Measurements from ENCODE around the gene MED14. TPM values are rescaled to one million over a fixed set of nuclear protein-coding genes. Genes with fewer than 3 reads are reported as not detected.

MED14 gene
- total and polyA plus RNA-seq, 10 of the 15 experiments (the other 5 are each of a cell fraction or from before 2014, with no cell fraction given), result 8.8 to 99.4 (median 29.4) TPM

- FAIRE-seq, result no peak
- peaks cover 4% of the 10 kb centered on the region in 2 experiments; a peak in 2 of 4 replicates for H3K36me3 ChIP-seq (ENCODE audit: control insufficient read depth in 2 of 2, insufficient read depth in 2 of 2, low read length in 1 of 2)
- H3K9ac ChIP-seq (ENCODE audit: control insufficient read depth, insufficient read depth, low read length), result no peak overlapping the region
- SMC1A ChIA-PET (ENCODE audit: uncharacterized antibody, unreplicated experiment), result interaction anchor here (1.1 kb wide), 1 partner anchor 15 kb away, joined by 4 read pairs; no protein-coding TSS in a partner anchor
- BruUV-seq (replicated peaks), result no TSS peak
- H4K20me1 ChIP-seq (ENCODE audit: control insufficient read depth, insufficient read depth), result no peaks in the 10 kb centered on the region
- H2AFZ ChIP-seq (ENCODE audit: control insufficient read depth, low read depth, low read length), result no peak overlapping the region
- no peaks in the 10 kb centered on the region for H3K27me3 ChIP-seq (replicated peaks in 1 of 2; ENCODE audit: control insufficient read depth in 2 of 2, insufficient read depth in 2 of 2, low read length in 1 of 2)
- ATAC-seq, result no peak
- H3K4me2 ChIP-seq (ENCODE audit: control insufficient read depth, insufficient read depth), result no peak overlapping the region
- no peaks in the 10 kb centered on the region; the same call in 1 of the 2 replicates for H3K79me2 ChIP-seq (ENCODE audit: control insufficient read depth, insufficient read depth, low read length)
- no peak overlapping the region for H3K27ac ChIP-seq (ENCODE audit: control insufficient read depth, insufficient read depth)
- POLR2A ChIA-PET, result no interaction called here
- DNase-seq (ENCODE audit: low read depth, low spot score), result no peak
- no peaks in the 10 kb centered on the region; the same call in 1 of the 2 replicates for H3K4me1 ChIP-seq (ENCODE audit: control insufficient read depth, insufficient read depth, low read length)
- TF ChIP-seq, protein P1, sequence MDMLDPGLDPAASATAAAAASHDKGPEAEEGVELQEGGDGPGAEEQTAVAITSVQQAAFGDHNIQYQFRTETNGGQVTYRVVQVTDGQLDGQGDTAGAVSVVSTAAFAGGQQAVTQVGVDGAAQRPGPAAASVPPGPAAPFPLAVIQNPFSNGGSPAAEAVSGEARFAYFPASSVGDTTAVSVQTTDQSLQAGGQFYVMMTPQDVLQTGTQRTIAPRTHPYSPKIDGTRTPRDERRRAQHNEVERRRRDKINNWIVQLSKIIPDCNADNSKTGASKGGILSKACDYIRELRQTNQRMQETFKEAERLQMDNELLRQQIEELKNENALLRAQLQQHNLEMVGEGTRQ (IDR thresholded peaks at IDR 0.05; ENCODE audit: borderline replicate concordance, low read depth, low read length), result no peak
- TF ChIP-seq ASH2L (IDR thresholded peaks at IDR 0.05; ENCODE audit: borderline replicate concordance, low read depth), result no peak
- TF ChIP-seq BRCA1 (IDR thresholded peaks at IDR 0.05; ENCODE audit: low read depth, low read length), result no peak
- TF ChIP-seq ZNF384 (IDR thresholded peaks at IDR 0.05; ENCODE audit: borderline replicate concordance, low read depth, low read length), result no peak
- no peak for TF ChIP-seq SMAD1 (IDR thresholded peaks at IDR 0.05; ENCODE audit: low read depth, partially characterized antibody)
- no peak for TF ChIP-seq ELK1 (IDR thresholded peaks at IDR 0.05; ENCODE audit: low read depth, low read length)
- TF ChIP-seq PAX8 (IDR thresholded peaks at IDR 0.05), result no peak
- TF ChIP-seq ESRRA (IDR thresholded peaks at IDR 0.05; ENCODE audit: low read length), result no peak
- no peak for TF ChIP-seq TBL1XR1 (IDR thresholded peaks at IDR 0.05; ENCODE audit: low read depth, low read length)
- TF ChIP-seq CHD1 (IDR thresholded peaks at IDR 0.05; ENCODE audit: low read depth, low read length), result no peak
- no peak for TF ChIP-seq RFX5 (IDR thresholded peaks at IDR 0.05; ENCODE audit: low read depth, low read length)
- TF ChIP-seq SREBF1 (IDR thresholded peaks at IDR 0.05; ENCODE audit: low read length), result no peak
- no peak for TF ChIP-seq PML (IDR thresholded peaks at IDR 0.05; ENCODE audit: low read length)
- TF ChIP-seq, protein P2, sequence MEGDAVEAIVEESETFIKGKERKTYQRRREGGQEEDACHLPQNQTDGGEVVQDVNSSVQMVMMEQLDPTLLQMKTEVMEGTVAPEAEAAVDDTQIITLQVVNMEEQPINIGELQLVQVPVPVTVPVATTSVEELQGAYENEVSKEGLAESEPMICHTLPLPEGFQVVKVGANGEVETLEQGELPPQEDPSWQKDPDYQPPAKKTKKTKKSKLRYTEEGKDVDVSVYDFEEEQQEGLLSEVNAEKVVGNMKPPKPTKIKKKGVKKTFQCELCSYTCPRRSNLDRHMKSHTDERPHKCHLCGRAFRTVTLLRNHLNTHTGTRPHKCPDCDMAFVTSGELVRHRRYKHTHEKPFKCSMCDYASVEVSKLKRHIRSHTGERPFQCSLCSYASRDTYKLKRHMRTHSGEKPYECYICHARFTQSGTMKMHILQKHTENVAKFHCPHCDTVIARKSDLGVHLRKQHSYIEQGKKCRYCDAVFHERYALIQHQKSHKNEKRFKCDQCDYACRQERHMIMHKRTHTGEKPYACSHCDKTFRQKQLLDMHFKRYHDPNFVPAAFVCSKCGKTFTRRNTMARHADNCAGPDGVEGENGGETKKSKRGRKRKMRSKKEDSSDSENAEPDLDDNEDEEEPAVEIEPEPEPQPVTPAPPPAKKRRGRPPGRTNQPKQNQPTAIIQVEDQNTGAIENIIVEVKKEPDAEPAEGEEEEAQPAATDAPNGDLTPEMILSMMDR (IDR thresholded peaks at IDR 0.05 in 2 of 3, conservative IDR thresholded peaks at IDR 0.05 in 1 of 3; ENCODE audit: control insufficient read depth in 2 of 3, extremely low read depth in 1 of 3, insufficient read depth in 1 of 3, low read depth in 3 of 3, low read length in 3 of 3), result no peak
- TF ChIP-seq CBFB (IDR thresholded peaks at IDR 0.05; ENCODE audit: low read depth), result no peak
- no peak for TF ChIP-seq ZNF687 (IDR thresholded peaks at IDR 0.05)
- intact Hi-C loops (cut with micrococcal nuclease; ENCODE audit: unreplicated experiment) (no loop called here), in situ Hi-C loops (cut with MboI) (no loop called here)
- H3K4me3 ChIP-seq, result no peak overlapping the region
- no peaks in the 10 kb centered on the region for H3K9me3 ChIP-seq (replicated peaks; ENCODE audit: control insufficient read depth, insufficient read depth, low read length)
- CTCF ChIA-PET, result interaction anchor here (1.0 to 1.9 kb wide), 3 partner anchors 20 to 145 kb away, joined by 3 to 6 read pairs (median 4); no protein-coding TSS in a partner anchor
- RAD21 ChIA-PET (ENCODE audit: unreplicated experiment), result no interaction called here
Measured at GRCh38 chrX:40688929-40689328, 46.4 kb downstream of the MED14 start.

Measured in GM12878 (cell line).